Endothelial cell of umbilical vein (primary cell): Measurements from ENCODE around the gene LONRF2. TPM values are rescaled to one million over a fixed set of nuclear protein-coding genes. Genes with fewer than 3 reads are reported as not detected.

Experiments used
- BruUV-seq: library from RNA; stranded (reverse); fragments of 400-500 nt; replicated peaks from 2 replicates; lab custom pipeline; 2021; lab: Mats Ljungman, UMichigan
- CTCF ChIA-PET: fragments of 300-600, 350-600 bp; sonication (Branson Sonifier 250); formaldehyde crosslinking; loops from one replicate; lab custom pipeline; 2021; ENCODE audit warnings: antibody characterized with exemption, inconsistent platforms; lab: Charles Lee
- POLR2A ChIA-PET: fragments of 300-600, 350-600 bp; sonication (Branson Sonifier 250); formaldehyde crosslinking; loops from one replicate; lab custom pipeline; 2021; ENCODE audit warnings: antibody characterized with exemption, inconsistent platforms; lab: Charles Lee
- DNase-seq: peaks from one replicate; pipeline ENCODE4 v3.0.0-alpha.2; 2011; ENCODE audit warnings: low read depth, low spot score
- FAIRE-seq: peaks from 2 replicates; lab custom pipeline; 2011; peaks lifted over from hg19 to GRCh38; lab: Jason Lieb, UNC
- H2AFZ ChIP-seq: 2 replicates; pipeline ENCODE4 v1.6.0; 2012; ENCODE audit warnings: low read depth, low read length, control low read depth, inconsistent platforms
- H3K27ac ChIP-seq: 2 replicates; pipeline ENCODE4 v1.5.1; 2011; ENCODE audit warnings: low read depth, mild to moderate bottlenecking, control low read depth, low read length, moderate library complexity; ENCODE audit not compliant: insufficient read depth
- H3K27me3 ChIP-seq, 2 experiments: 2 replicates each; pipeline versions ENCODE4 v1.6.0 to v1.6.1; 2011; ENCODE audit warnings: low read length in 2 of 2, mixed read lengths in 1 of 2; ENCODE audit not compliant: control insufficient read depth in 2 of 2, insufficient read depth in 2 of 2
- H3K36me3 ChIP-seq, 2 experiments: 2 replicates in 1 of 2; 3 replicates in 1 of 2; pipeline ENCODE4 v1.5.1; 2011; ENCODE audit warnings: low read length in 2 of 2, mild to moderate bottlenecking in 1 of 2, moderate library complexity in 1 of 2; ENCODE audit not compliant: control insufficient read depth in 2 of 2, insufficient read depth in 2 of 2; ENCODE audit errors: extremely low read depth in 1 of 2
- H3K4me1 ChIP-seq: 3 replicates; pipeline ENCODE4 v1.5.1; 2011; ENCODE audit warnings: mild to moderate bottlenecking, low read length; ENCODE audit not compliant: control insufficient read depth, insufficient read depth; ENCODE audit errors: extremely low read depth
- H3K4me2 ChIP-seq: 2 replicates; pipeline ENCODE4 v1.6.1; 2011; ENCODE audit warnings: low read length, control low read depth, mixed read lengths; ENCODE audit not compliant: insufficient read depth
- H3K4me3 ChIP-seq, 3 experiments: fragments of 200-600 bp in 1 of 3; sonication (generic), shearing (Covaris generic) in 1 of 3; replicated peaks in 1 of 3; 2 replicates each; pipeline ENCODE4 v1.5.1; 2011 to 2016; ENCODE audit warnings: control low read depth in 3 of 3, low read length in 3 of 3, mild to moderate bottlenecking in 2 of 3, inconsistent platforms in 1 of 3, low read depth in 1 of 3, moderate library complexity in 1 of 3; ENCODE audit not compliant: insufficient read depth in 1 of 3
- H3K79me2 ChIP-seq: 2 replicates; pipeline ENCODE4 v1.6.0; 2012; ENCODE audit warnings: low read length, inconsistent platforms; ENCODE audit not compliant: control insufficient read depth, insufficient read depth
- H3K9ac ChIP-seq: replicated peaks from 2 replicates; pipeline ENCODE3; 2011; ENCODE audit warnings: low read length, control low read depth; ENCODE audit not compliant: insufficient read depth; ENCODE audit errors: extremely low read depth
- H3K9me1 ChIP-seq: replicated peaks from 3 replicates; pipeline ENCODE4 v1.6.0; 2011; ENCODE audit warnings: mild to moderate bottlenecking, low read length; ENCODE audit not compliant: control insufficient read depth, insufficient read depth; ENCODE audit errors: extremely low read depth
- H3K9me3 ChIP-seq: replicated peaks from 2 replicates; pipeline ENCODE4 v1.5.1; 2012; ENCODE audit warnings: low read length, inconsistent platforms; ENCODE audit not compliant: control insufficient read depth, insufficient read depth
- H4K20me1 ChIP-seq: replicated peaks from 2 replicates; pipeline ENCODE3; 2011; ENCODE audit warnings: mild to moderate bottlenecking, low read length; ENCODE audit not compliant: control insufficient read depth, insufficient read depth; ENCODE audit errors: extremely low read depth
- CTCF ChIP-seq, 2 donors: IDR thresholded peaks; 1 replicate in 1 of 2; 2 replicates in 1 of 2; pipeline ENCODE4 v1.5.1; 2011; ENCODE audit warnings: low read length in 2 of 2, mild to moderate bottlenecking in 2 of 2, moderate library complexity in 2 of 2, control low read depth in 1 of 2, inconsistent platforms in 1 of 2, low read depth in 1 of 2; ENCODE audit not compliant: insufficient read depth in 1 of 2; ENCODE audit errors: extremely low read depth in 1 of 2
- EZH2 ChIP-seq: IDR thresholded peaks from 2 replicates; pipeline ENCODE4 v1.6.1; 2012; ENCODE audit warnings: borderline replicate concordance, low read depth, mild to moderate bottlenecking, moderate library complexity, low read length, inconsistent platforms; ENCODE audit not compliant: severe bottlenecking
- FOS ChIP-seq: IDR thresholded peaks from 2 replicates; pipeline ENCODE4 v1.6.1; 2011; ENCODE audit warnings: mild to moderate bottlenecking, low read length, moderate library complexity, borderline replicate concordance; ENCODE audit not compliant: insufficient read depth
- GATA2 ChIP-seq: IDR thresholded peaks from 2 replicates; pipeline ENCODE4 v1.7.0; 2011; ENCODE audit warnings: low read depth, mild to moderate bottlenecking, moderate library complexity, mixed read lengths, low read length; ENCODE audit not compliant: insufficient read length, insufficient read depth
- JUN ChIP-seq: IDR thresholded peaks from 2 replicates; pipeline ENCODE4 v1.6.1; 2011; ENCODE audit warnings: borderline replicate concordance, low read depth; ENCODE audit not compliant: insufficient read length, insufficient read depth
- MAX ChIP-seq: IDR thresholded peaks from 2 replicates; pipeline ENCODE4 v1.6.1; 2011; ENCODE audit not compliant: insufficient read depth, insufficient read length
- MYC ChIP-seq: IDR thresholded peaks from one replicate; pipeline ENCODE4 v1.6.1; 2011; ENCODE audit warnings: mild to moderate bottlenecking, low read depth, low read length
- POLR2A ChIP-seq: IDR thresholded peaks from 2 replicates; pipeline ENCODE4 v1.6.1; 2012; ENCODE audit warnings: low read depth, mild to moderate bottlenecking, control low read depth, low read length
- POLR2AphosphoS5 ChIP-seq: IDR thresholded peaks from 2 replicates; pipeline ENCODE4 v1.6.1; 2012; ENCODE audit warnings: low read depth, mild to moderate bottlenecking, control low read depth, low read length, moderate library complexity; ENCODE audit not compliant: insufficient read depth
- dilution Hi-C: fragments of 300-500 bp; cut with MboI; formaldehyde crosslinking; loops from one replicate; pipeline ENCODE4 v1.15.0; 2019; ENCODE audit warnings: low sequenced_read_pairs; ENCODE audit not compliant: extremely low pct_ligation_motif_present
- intact Hi-C: fragments of 100-400 bp; cut with micrococcal nuclease; formaldehyde crosslinking; loops from one replicate; pipeline ENCODE4 v1.10.0; 2022
- polyA plus RNA-seq, 4 experiments: library from polyadenylated mRNA; depleted of rRNA in 3 of 4; stranded (reverse) in 3 of 4; unstranded in 1 of 4; fragments of >200 nt; gene quantifications; 2 replicates each; pipeline versions ENCODE4 v1.2.1 to v1.2.3, GENCODE V29; 2011 to 2012; ENCODE audit warnings: missing spikeins in 1 of 4
- total RNA-seq: library from RNA; stranded (reverse); gene quantifications from 2 replicates; pipeline ENCODE4 v1.2.3, GENCODE V29; 2021

The LONRF2 gene
- total and polyA plus RNA-seq, 2 donors (not counting 3 experiments of a cell fraction or from before 2014, with no cell fraction given): 0.03 TPM; not detected in 1

GRCh38 chr2:100264651-100265050, 57.6 kb downstream of the LONRF2 start:
- intact Hi-C loops: no loop called here
- no peak overlapping the region for H3K9ac ChIP-seq
- H3K4me3 ChIP-seq: no peak overlapping the region
- FAIRE-seq (no peak), DNase-seq (no peak)
- no peaks in the 10 kb centered on the region for H3K4me1 ChIP-seq
- POLR2A ChIA-PET: no interaction called here
- BruUV-seq: no TSS peak
- H2AFZ ChIP-seq: no peak overlapping the region
- no peaks in the 10 kb centered on the region for H3K9me3 ChIP-seq
- H3K27ac ChIP-seq: no peak overlapping the region
- H3K36me3 ChIP-seq: no peaks in the 10 kb centered on the region
- no peaks in the 10 kb centered on the region for H4K20me1 ChIP-seq
- dilution Hi-C loops: no loop called here
- no peak overlapping the region for H3K4me2 ChIP-seq
- H3K27me3 ChIP-seq: peaks cover 0 to 2% of the 10 kb centered on the region in 2 experiments
- H3K79me2 ChIP-seq: no peaks in the 10 kb centered on the region
- TF ChIP-seq EZH2 (no peak), JUN (no peak)
- H3K9me1 ChIP-seq: no peaks in the 10 kb centered on the region
- CTCF ChIA-PET: interaction anchor here (1.0 to 11.6 kb wide), 5 partner anchors 9 to 446 kb away, joined by 3 to 724 read pairs (median 44); no protein-coding TSS in a partner anchor

- no peak for DNase-seq
- Histone ChIP-seq H3K9me3 (no peaks in the 10 kb centered on the region), H3K79me2 (no peaks in the 10 kb centered on the region), H3K36me3 (no peaks in the 10 kb centered on the region), H3K27me3 (peaks cover 0 to under 1% of the 10 kb centered on the region in 2 experiments), H3K27ac (no peak overlapping the region), H3K9ac (no peak overlapping the region), H4K20me1 (no peaks in the 10 kb centered on the region), H3K4me3 (no peak overlapping the region), H3K4me1 (no peaks in the 10 kb centered on the region), H2AFZ (no peak overlapping the region), H3K9me1 (no peaks in the 10 kb centered on the region), H3K4me2 (no peak overlapping the region)
- dilution Hi-C loops: no loop called here
- TF ChIP-seq GATA2 (no peak), CTCF (IDR thresholded peaks at IDR 0.05; ENCODE audit: extremely low read depth in 1 of 2, insufficient read depth in 1 of 2, low read depth in 1 of 2, low read length in 2 of 2) (no peak), MYC (no peak), POLR2A (no peak), POLR2AphosphoS5 (no peak), FOS (no peak), JUN (no peak), MAX (no peak), EZH2 (no peak)
- ChIA-PET POLR2A (no interaction called here), CTCF (interaction anchor here (1.0 to 11.6 kb wide), 8 partner anchors 10 to 705 kb away, joined by 3 to 724 read pairs (median 48); partner anchors contain the start of gene CHST10)
- intact Hi-C loops: no loop called here
- BruUV-seq: no TSS peak
- no peak for FAIRE-seq
These were observed 58.2 kb downstream of the LONRF2 start for GRCh38 chr2:100264121-100264520.
